GM19035 (cell line): ENCODE measurements around the gene G6PC2.

Source experiments
- ATAC-seq: cut with Tn5 transposase; IDR thresholded peaks from one replicate; pipeline ENCODE4 v1.9.1; 2021; ENCODE audit not compliant: unreplicated experiment

The G6PC2 gene

GRCh38 chr2:168941297-168941696 lies 40.2 kb downstream of the G6PC2 start:
- no peak for ATAC-seq

- no peak for ATAC-seq
Measured at GRCh38 chr2:168944065-168944464, 43.0 kb downstream of the G6PC2 start.

GRCh38 chr2:168945508-168945907 lies 44.4 kb downstream of the G6PC2 start:
- ATAC-seq: no peak

DNA sequence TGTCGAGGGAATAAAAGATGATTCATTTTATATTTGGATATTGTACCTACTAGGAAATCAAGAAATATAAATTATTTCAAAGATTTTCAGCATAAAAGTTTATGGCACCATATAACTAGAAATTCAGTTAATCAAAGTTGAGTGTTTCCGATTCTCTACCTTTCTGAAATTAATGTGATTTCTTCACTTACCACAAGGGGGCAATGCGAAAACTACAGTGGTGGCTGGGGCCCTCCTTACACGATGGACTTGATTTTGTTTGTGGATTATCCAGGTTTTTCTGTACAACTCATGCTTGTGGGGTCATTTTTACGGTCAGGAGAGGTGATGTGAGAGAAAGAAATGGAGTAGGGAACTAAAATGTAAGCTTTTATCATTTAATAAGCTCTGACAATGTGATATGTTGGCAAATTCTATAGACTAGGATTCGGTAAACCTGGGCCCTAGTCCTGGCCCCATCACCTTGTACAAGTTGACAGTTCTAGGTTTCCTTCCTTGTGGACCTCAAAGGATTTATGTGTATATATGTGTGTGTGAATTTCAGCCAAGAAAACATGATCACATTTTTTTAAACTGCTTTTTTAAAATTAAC lies 47.6 kb downstream of the G6PC2 start:
- peak; percentile 60 for ATAC-seq

DNA sequence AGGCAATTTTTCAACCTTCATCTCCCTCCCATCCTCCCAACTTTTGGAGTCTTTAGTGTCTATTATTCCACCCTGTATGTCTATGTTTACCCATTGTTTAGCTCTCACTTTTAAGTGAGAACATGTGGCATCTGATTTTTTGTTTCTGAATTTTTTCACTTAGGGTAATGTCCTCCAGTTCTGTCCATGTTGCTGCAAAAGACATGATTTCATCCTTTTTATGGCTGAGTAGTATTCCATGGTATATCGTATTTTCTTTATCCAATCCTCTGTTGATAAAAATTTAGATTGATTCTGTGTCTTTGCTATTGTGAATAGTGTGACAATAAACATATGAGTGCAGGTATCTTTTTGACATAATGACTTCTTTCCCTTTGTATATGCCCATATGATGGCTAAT lies 48.2 kb downstream of the G6PC2 start:
- no peak for ATAC-seq

DNA sequence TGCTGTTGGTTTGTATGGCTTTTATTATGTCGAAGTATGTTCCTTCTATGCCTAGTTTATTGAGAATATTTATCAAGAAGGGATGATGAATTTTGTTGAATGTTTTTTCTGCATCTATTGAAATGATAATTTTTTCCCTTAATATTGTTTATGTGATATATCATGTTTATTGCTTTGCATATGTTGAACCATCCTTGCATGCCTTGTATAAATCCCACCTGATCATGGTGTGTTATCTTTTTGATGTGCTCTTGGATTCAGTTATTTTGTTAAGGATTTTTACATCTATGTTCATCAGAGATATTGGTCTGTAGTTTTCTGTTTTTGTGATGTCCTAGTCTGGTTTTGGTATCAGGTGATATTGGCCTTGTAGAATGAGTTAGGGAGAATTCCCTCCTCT lies 50.8 kb downstream of the G6PC2 start:
- ATAC-seq: no peak

DNA sequence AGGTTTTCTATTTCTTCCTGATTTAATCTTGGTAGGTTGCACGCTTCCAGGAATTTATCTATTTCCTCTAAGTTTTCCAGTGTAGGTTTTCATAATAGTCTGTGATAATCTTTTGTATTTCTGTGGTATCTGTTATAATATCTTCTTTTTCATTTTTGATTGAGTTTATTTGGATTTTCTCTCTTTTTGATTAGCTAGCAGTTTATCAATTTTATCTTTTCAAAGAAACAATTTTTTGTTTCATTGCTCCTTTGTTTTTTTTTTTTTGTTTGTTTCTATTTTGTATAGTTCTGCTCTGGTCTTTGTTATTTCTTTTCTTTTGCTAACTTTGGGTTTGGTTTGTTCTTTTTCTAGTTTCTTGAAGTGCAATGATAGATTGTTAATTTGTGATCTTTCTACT lies 51.3 kb downstream of the G6PC2 start:
- no peak for ATAC-seq

DNA sequence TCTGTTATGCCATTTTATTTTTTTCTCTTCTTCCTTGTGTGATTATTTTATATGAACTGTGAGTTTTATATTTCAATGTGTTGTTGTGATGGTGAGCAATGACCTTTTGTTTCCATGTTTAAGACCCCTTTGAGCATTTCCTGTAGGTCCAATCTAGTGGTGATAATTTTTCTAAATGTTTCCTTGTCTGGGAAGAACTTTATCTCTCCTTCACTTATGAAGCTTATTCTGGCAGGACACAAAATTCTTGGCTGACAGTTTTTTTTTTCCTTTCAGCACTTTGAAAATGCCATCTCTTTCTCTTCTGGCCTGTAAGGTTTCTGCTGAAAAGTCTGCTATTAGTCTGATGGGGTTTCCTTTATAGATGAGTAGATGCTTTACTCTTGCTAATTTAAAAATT lies 53.2 kb downstream of the G6PC2 start:
- ATAC-seq: no peak

DNA sequence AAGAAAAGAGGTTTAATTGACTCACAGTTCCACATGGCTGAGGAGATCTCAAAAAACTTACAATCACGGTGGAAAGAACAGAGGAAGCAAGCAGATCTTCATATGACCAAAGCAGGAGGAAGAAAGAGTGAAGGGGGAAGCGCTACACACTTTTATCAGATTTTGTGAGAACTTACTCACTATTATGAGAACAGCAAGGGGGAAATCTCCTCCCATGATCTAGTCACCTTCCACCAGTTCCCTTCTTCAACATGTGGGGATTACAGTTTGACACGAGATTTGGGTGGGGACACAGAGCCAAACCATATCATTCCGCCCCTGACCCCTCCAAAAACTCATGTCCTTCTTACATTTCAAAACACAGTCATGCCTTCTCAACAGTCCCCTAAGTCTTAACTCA lies 54.2 kb downstream of the G6PC2 start:
- no peak for ATAC-seq

DNA sequence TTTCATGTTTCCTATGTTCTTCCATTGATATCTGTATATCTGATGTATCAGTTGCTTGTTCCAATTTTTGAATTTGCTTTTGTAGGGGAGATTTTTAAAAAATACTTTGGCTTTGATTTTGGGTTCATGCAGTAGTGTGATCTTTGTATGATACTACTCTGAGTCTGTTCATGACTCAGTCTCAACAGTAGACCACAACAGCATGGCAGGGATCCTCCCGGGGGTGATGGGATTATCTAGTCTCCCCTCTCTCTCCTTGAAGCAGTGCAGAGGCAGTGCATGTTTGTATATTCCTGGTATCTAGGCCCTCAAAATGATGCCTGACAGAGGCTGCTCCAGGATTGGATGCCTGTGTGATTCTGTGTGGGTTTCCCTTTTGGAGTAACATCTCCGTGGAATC lies 55.3 kb downstream of the G6PC2 start:
- no peak for ATAC-seq
